Osteoblast (primary cell): ENCODE data around the gene OBP2A. TPM values are rescaled to one million over a fixed set of nuclear protein-coding genes. Genes with fewer than 3 reads are reported as not detected.
A peak's percentile ranks its signal among the peaks of the same experiment; 100 is the strongest.

Experiments
- DNase-seq: peaks from one replicate; pipeline ENCODE4 v3.0.0; 2011; ENCODE audit warnings: low spot score, mixed read lengths; ENCODE audit not compliant: insufficient read length; ENCODE audit errors: missing footprints
- H2AFZ ChIP-seq: 2 replicates; pipeline ENCODE4 v1.6.0; 2011; ENCODE audit warnings: mild to moderate bottlenecking, low read length
- H3K27ac ChIP-seq: 2 replicates; pipeline ENCODE4 v1.5.1; 2011; ENCODE audit warnings: mild to moderate bottlenecking, low read depth, low read length, moderate library complexity
- H3K27me3 ChIP-seq: 2 replicates; pipeline ENCODE4 v1.6.0; 2012; ENCODE audit warnings: mild to moderate bottlenecking, control low read depth, inconsistent platforms, low read length, moderate library complexity; ENCODE audit not compliant: insufficient read depth
- H3K36me3 ChIP-seq: 2 replicates; pipeline ENCODE4 v1.5.1; 2011; ENCODE audit warnings: mild to moderate bottlenecking, low read length, control low read depth, moderate library complexity; ENCODE audit not compliant: insufficient read depth
- H3K4me1 ChIP-seq: 2 replicates; pipeline ENCODE4 v1.5.1; 2011; ENCODE audit warnings: mild to moderate bottlenecking, low read length, control low read depth, moderate library complexity; ENCODE audit not compliant: insufficient read depth
- H3K4me2 ChIP-seq: 2 replicates; pipeline ENCODE4 v1.6.0; 2011; ENCODE audit warnings: mild to moderate bottlenecking, low read length; ENCODE audit not compliant: insufficient read depth
- H3K4me3 ChIP-seq: fragments of 200-600 bp; sonication (generic); 3 replicates; pipeline ENCODE4 v1.5.1; 2012; ENCODE audit warnings: mild to moderate bottlenecking, low read length, inconsistent platforms; ENCODE audit not compliant: insufficient read depth
- H3K79me2 ChIP-seq: 2 replicates; pipeline ENCODE4 v1.6.0; 2012; ENCODE audit warnings: mild to moderate bottlenecking, low read length, control low read depth, inconsistent platforms; ENCODE audit not compliant: insufficient read depth
- H3K9me3 ChIP-seq: 2 replicates; pipeline ENCODE4 v1.5.1; 2011; ENCODE audit warnings: low read depth, low read length, control low read depth
- H4K20me1 ChIP-seq: 2 replicates; pipeline ENCODE4 v1.6.0; 2012; ENCODE audit warnings: mild to moderate bottlenecking, low read length, control low read depth; ENCODE audit not compliant: insufficient read depth
- total RNA-seq: library from RNA; depleted of rRNA; stranded (reverse); fragments of >200 nt; gene quantifications from 2 replicates; pipeline ENCODE4 v1.2.3, GENCODE V29; 2012
- TF ChIP-seq, protein P1 (sequence below): IDR thresholded peaks from 2 replicates; pipeline ENCODE4 v1.5.1; 2011; ENCODE audit warnings: mild to moderate bottlenecking, low read depth, low read length, moderate library complexity; ENCODE audit errors: extremely low read depth

The OBP2A gene
- total RNA-seq, 1 donor = not detected

DNA sequence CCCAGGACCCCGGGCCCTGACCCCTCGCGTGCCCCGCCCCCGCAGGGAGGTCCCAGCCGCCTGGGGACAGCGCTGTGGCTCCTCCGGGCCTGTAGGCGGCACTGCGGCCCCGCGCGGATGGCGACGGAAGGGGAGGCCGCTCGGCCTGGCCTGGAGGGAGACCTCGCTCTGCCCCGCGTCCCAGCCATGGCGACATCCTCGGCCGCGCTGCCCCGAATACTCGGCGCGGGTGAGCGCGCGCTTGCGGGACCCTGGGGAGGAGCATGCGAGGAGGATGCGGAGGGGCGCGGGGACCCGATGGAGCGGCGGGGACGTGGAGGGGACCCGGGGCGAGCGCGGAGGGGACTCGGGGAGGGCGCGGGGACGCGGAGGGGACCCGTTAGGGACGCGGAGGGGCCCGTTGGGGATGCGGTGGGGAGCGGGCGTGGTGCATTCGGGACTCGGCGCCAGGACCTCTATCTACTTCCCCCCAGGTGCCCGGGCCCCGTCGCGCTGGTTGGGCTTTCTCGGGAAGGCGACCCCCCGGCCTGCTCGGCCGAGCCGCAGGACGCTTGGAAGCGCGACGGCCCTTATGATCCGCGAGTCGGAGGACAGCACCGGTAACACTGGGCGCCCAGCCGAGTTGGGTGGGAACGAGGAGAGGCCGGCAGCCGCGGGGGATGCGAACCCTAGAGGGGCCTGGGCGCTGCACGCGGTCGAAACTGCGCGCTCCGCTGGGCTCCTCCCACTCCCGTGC lies 45.2 kb upstream of the OBP2A start, which contains the start of gene MRPS2:
TSS of gene MRPS2 (plus strand) at position 158 of the 736 bp plus-strand sequence. CDS start at position 187, 29 bp downstream.
- Histone ChIP-seq H3K27ac (peak within 1 kb of the TSS; percentile 66), H3K36me3 (peaks cover 24% of the 10 kb centered on the region), H2AFZ (peak within 1 kb of the TSS; percentile 92), H4K20me1 (peaks cover 28% of the 10 kb centered on the region), H3K79me2 (peaks cover 19% of the 10 kb centered on the region), H3K4me3 (peak within 1 kb of the TSS; percentile 90), H3K4me2 (peak within 1 kb of the TSS; percentile 99), H3K27me3 (no peaks in the 10 kb centered on the region), H3K9me3 (no peaks in the 10 kb centered on the region), H3K4me1 (peaks cover 11% of the 10 kb centered on the region)
- TF ChIP-seq, protein P1, sequence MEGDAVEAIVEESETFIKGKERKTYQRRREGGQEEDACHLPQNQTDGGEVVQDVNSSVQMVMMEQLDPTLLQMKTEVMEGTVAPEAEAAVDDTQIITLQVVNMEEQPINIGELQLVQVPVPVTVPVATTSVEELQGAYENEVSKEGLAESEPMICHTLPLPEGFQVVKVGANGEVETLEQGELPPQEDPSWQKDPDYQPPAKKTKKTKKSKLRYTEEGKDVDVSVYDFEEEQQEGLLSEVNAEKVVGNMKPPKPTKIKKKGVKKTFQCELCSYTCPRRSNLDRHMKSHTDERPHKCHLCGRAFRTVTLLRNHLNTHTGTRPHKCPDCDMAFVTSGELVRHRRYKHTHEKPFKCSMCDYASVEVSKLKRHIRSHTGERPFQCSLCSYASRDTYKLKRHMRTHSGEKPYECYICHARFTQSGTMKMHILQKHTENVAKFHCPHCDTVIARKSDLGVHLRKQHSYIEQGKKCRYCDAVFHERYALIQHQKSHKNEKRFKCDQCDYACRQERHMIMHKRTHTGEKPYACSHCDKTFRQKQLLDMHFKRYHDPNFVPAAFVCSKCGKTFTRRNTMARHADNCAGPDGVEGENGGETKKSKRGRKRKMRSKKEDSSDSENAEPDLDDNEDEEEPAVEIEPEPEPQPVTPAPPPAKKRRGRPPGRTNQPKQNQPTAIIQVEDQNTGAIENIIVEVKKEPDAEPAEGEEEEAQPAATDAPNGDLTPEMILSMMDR = peak; percentile 68
- peak; percentile 99 for DNase-seq

DNA sequence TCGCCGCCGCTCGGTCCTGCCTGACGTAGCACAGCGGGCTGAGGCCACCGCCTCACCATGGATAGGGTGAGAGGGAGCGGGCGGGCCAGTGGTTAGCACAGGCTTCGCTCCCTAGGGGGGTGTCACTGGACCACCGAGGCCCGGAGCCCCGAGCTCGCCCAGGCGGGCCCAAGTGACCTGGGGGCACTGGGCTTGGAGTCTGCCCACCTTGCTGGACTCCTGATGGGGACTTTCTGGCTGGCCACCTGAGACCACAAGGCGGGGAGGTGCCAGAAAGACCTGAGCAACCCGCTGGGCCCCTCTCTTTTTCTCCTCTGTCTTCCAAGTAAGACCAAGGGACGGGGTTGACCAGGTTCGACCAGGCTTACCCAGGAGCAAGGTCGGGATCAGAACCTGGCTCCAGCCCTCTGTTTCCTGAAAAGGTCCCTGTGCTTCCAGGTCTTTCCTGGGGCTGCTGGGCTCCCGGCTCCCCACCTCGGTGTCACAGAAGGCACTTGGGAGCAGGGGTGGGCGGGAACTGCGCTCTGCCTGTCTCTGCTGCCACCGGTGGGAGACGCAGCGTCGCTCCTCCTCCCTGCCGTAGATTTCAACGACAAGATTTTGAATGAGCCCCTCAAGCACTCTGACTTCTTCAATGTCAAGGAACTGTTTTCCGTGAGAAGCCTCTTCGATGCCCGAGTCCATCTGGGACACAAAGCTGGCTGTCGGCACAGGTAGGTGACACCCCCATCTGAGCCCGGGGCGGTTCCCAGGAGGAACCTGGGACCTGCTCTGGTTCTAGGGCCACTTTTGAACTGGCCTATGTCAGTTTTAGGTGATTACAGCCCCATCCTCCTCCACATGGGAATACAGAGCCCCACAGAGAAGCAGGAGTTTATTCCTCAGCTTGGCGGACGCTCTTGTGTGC lies 44.4 kb upstream of the OBP2A start:
- peak; percentile 98 for DNase-seq
- Histone ChIP-seq H3K79me2 (peaks cover 19% of the 10 kb centered on the region), H3K4me3 (peak overlapping the region; percentile 90), H2AFZ (peak overlapping the region; percentile 78), H3K27ac (peak overlapping the region; percentile 66), H3K27me3 (no peaks in the 10 kb centered on the region), H4K20me1 (peaks cover 28% of the 10 kb centered on the region), H3K9me3 (no peaks in the 10 kb centered on the region), H3K4me1 (peaks cover 11% of the 10 kb centered on the region), H3K36me3 (peaks cover 24% of the 10 kb centered on the region), H3K4me2 (peak overlapping the region; percentile 99)
- TF ChIP-seq, protein P1 = no peak

DNA sequence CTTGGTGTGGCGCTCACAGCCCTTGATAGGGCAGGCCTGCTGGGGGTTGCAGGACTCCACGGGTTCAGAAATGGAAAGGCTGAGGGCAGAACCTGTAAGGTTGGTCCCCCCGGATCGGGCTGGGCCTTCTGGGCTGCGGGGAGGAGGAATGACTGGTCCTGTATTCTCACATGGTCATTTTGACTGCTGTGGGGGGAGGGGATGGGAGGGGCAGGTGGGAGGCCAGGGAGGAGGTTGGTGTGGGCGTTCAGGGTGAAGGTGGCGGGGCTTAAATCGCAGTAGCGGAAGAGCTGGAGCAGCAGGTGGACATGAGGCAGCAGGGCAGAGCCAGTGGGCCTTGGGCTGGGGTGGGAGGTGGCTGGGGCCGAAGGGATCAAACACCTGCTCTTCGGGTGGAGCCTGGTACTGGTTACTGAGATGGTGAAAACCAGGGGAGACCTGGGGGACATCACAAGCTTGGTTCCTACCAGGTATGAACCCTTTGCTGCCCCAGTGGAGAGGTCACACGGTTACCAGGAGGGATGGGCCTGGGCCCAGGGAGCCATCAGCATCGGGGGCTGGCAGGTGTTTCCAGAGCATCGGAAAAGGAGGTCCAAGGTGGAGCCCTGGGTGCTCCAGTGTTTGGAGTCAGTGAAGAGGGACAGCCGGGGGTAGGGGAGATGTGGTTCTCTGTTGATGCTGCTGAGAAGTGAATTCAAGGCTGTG lies 43.6 kb upstream of the OBP2A start:
- Histone ChIP-seq H3K79me2 (peaks cover 19% of the 10 kb centered on the region), H3K27ac (no peak overlapping the region), H3K4me2 (no peak overlapping the region), H4K20me1 (peaks cover 28% of the 10 kb centered on the region), H3K9me3 (no peaks in the 10 kb centered on the region), H3K27me3 (no peaks in the 10 kb centered on the region), H3K36me3 (peaks cover 24% of the 10 kb centered on the region), H3K4me3 (no peak overlapping the region), H2AFZ (no peak overlapping the region), H3K4me1 (peaks cover 11% of the 10 kb centered on the region)
- TF ChIP-seq, protein P1 = no peak
- peak; percentile 65 for DNase-seq
